SK-N-MC (cell line): ENCODE measurements around the gene EDC3.
A peak's percentile ranks its signal among the peaks of the same experiment; 100 is the strongest.
"Not testable (repeated sequence)": the region's sequence is repeated elsewhere in the genome, so short reads cannot be mapped to it uniquely, and the experiment has no call there.

Source experiments
- DNase-seq: peaks from one replicate; pipeline ENCODE4 v3.0.0-alpha.2; 2011; ENCODE audit warnings: low read depth, low spot score
- H3K27ac ChIP-seq: fragments of 200-600 bp; sonication (generic); 2 replicates; pipeline ENCODE4 v1.5.1; 2016; ENCODE audit warnings: mixed run types
- H3K36me3 ChIP-seq: fragments of 200-600 bp; sonication (generic); 2 replicates; pipeline ENCODE4 v1.6.1; 2017; ENCODE audit warnings: antibody characterized with exemption, low read length, mixed read lengths; ENCODE audit not compliant: insufficient read depth
- H3K4me3 ChIP-seq: fragments of 200-600 bp; sonication (generic); 2 replicates; pipeline ENCODE4 v1.5.1; 2016
- H3K9ac ChIP-seq: fragments of 200-600 bp; sonication (generic); 2 replicates; pipeline ENCODE4 v1.8.0; 2017; ENCODE audit warnings: mixed run types, mixed read lengths; ENCODE audit not compliant: insufficient read length
- H3K9me3 ChIP-seq: fragments of 200-600 bp; sonication (generic); 2 replicates; pipeline ENCODE4 v1.6.1; 2017; ENCODE audit warnings: low read depth, mild to moderate bottlenecking, antibody characterized with exemption, low read length, moderate library complexity, mixed read lengths
- EZH2 ChIP-seq: fragments of 200-600 bp; sonication (generic); IDR thresholded peaks from one replicate; pipeline ENCODE4 v1.6.1; 2017; ENCODE audit warnings: antibody characterized with exemption
- FOXP2 ChIP-seq: optimal IDR thresholded peaks from 2 replicates; pipeline ENCODE3; 2011; ENCODE audit warnings: mild to moderate bottlenecking, moderate library complexity; ENCODE audit not compliant: insufficient read depth; ENCODE audit errors: extremely low read length, control extremely low read depth
- POLR2AphosphoS5 ChIP-seq: IDR thresholded peaks from 2 replicates; pipeline ENCODE4 v1.6.1; 2012; ENCODE audit warnings: mild to moderate bottlenecking, low read depth, low read length, borderline replicate concordance

The EDC3 gene

GRCh38 chr15:74695597-74696397 is at the start of gene EDC3:
Gene EDC3 (minus strand): TSS chr15:74696024. CDS start chr15:74675124, 20,900 bp downstream.
- Histone ChIP-seq H3K9me3 (no peaks in the 10 kb centered on the region), H3K9ac (peak within 1 kb of the TSS; percentile 96), H3K27ac (peak within 1 kb of the TSS; percentile 68; the same call in 1 of the 2 replicates), H3K36me3 (no peaks in the 10 kb centered on the region), H3K4me3 (peak within 1 kb of the TSS; percentile 96)
- DNase-seq, result peak; percentile 48
- TF ChIP-seq FOXP2 (no peak), POLR2AphosphoS5 (peak; percentile 91), EZH2 (no peak)

GRCh38 chr15:74742422-74742821 is 46.6 kb upstream of the EDC3 start:
- Histone ChIP-seq H3K9me3 (no peaks in the 10 kb centered on the region), H3K27ac (no peak overlapping the region), H3K4me3 (no peak overlapping the region), H3K9ac (no peak overlapping the region), H3K36me3 (no peaks in the 10 kb centered on the region)
- TF ChIP-seq FOXP2 (no peak), POLR2AphosphoS5 (no peak), EZH2 (no peak)
- DNase-seq, result no peak

- DNase-seq, H3K27ac ChIP-seq, H3K36me3 ChIP-seq, H3K9ac ChIP-seq, H3K4me3 ChIP-seq, H3K9me3 ChIP-seq: not testable (repeated sequence)
Observed at GRCh38 chr15:74738239-74738638, 42.4 kb upstream of the EDC3 start.

- no peak for TF ChIP-seq EZH2
- no peak for TF ChIP-seq POLR2AphosphoS5
- no peak for TF ChIP-seq FOXP2
- H3K27ac ChIP-seq, result no peak overlapping the region
- no peak overlapping the region for H3K4me3 ChIP-seq
- no peak overlapping the region for H3K9ac ChIP-seq
- no peak for DNase-seq
- no peaks in the 10 kb centered on the region for H3K9me3 ChIP-seq
- H3K36me3 ChIP-seq, result no peaks in the 10 kb centered on the region
Observed at GRCh38 chr15:74735305-74735704, 39.5 kb upstream of the EDC3 start.

- H3K36me3 ChIP-seq, result no peaks in the 10 kb centered on the region
- no peak overlapping the region for H3K4me3 ChIP-seq
- DNase-seq, result no peak
- no peaks in the 10 kb centered on the region for H3K9me3 ChIP-seq
- TF ChIP-seq POLR2AphosphoS5, result no peak
- TF ChIP-seq FOXP2, result no peak
- no peak for TF ChIP-seq EZH2
- H3K27ac ChIP-seq, result no peak overlapping the region
- H3K9ac ChIP-seq, result no peak overlapping the region
Observed at GRCh38 chr15:74733269-74733668, 37.4 kb upstream of the EDC3 start.

GRCh38 chr15:74732846-74733245 is 37.0 kb upstream of the EDC3 start:
- H3K27ac ChIP-seq, result no peak overlapping the region
- no peaks in the 10 kb centered on the region for H3K9me3 ChIP-seq
- no peak overlapping the region for H3K4me3 ChIP-seq
- H3K36me3 ChIP-seq, result no peaks in the 10 kb centered on the region
- TF ChIP-seq FOXP2 (no peak), EZH2 (no peak), POLR2AphosphoS5 (no peak)
- DNase-seq, result no peak
- H3K9ac ChIP-seq, result no peak overlapping the region

- H3K9ac ChIP-seq, result no peak overlapping the region
- no peak overlapping the region for H3K27ac ChIP-seq
- H3K4me3 ChIP-seq, result no peak overlapping the region
- DNase-seq, result no peak
- H3K9me3 ChIP-seq, result no peaks in the 10 kb centered on the region
- TF ChIP-seq FOXP2, result no peak
- TF ChIP-seq POLR2AphosphoS5, result no peak
- no peak for TF ChIP-seq EZH2
- no peaks in the 10 kb centered on the region for H3K36me3 ChIP-seq
Observed at GRCh38 chr15:74730619-74731316, 34.9 kb upstream of the EDC3 start.

GRCh38 chr15:74729372-74729771 is 33.5 kb upstream of the EDC3 start:
- not testable (repeated sequence) for H3K9ac ChIP-seq, H3K27ac ChIP-seq, H3K4me3 ChIP-seq, H3K36me3 ChIP-seq, H3K9me3 ChIP-seq, DNase-seq

- not testable (repeated sequence) for H3K27ac ChIP-seq, H3K9ac ChIP-seq, H3K36me3 ChIP-seq, DNase-seq, H3K4me3 ChIP-seq, H3K9me3 ChIP-seq
Observed at GRCh38 chr15:74728699-74729098, 32.9 kb upstream of the EDC3 start.
